Stimulated activated CD8-positive, alpha-beta memory T cell treated with anti-CD3 and anti-CD28 coated beads, Interleukin-7, amount 100 ng/mL, for 1 hour (primary cell): ENCODE data around the gene NLRP14.

ENCODE experiments used
- DNase-seq, 2 donors: peaks; one replicate each; pipeline ENCODE4 v3.0.0-alpha.2; 2020; ENCODE audit warnings: low read depth in 2 of 2

NLRP14 gene

GRCh38 chr11:7057641-7058040 is 37.4 kb downstream of the NLRP14 start:
- DNase-seq: no peak

GRCh38 chr11:7060868-7061267 is 40.6 kb downstream of the NLRP14 start:
- no peak for DNase-seq

DNA sequence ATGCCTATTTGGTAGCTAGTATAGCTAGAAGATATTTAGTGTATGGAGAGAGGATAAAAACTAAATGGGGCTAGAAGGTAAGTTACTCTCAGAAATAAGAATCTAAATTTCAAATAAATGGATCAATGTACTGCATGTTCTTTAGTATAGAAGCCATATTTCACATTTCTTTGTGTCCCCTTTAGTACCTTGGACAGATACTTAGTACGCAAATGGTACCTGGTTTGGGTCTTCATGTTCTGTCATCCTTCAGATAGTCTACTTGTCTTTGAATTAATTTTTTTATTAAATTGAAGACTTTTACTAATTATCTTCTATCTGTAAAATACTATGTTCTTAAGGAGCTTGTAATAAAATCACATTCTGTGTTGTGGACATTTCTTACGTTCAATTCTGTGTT is 42.3 kb downstream of the NLRP14 start:
- DNase-seq: no peak

DNA sequence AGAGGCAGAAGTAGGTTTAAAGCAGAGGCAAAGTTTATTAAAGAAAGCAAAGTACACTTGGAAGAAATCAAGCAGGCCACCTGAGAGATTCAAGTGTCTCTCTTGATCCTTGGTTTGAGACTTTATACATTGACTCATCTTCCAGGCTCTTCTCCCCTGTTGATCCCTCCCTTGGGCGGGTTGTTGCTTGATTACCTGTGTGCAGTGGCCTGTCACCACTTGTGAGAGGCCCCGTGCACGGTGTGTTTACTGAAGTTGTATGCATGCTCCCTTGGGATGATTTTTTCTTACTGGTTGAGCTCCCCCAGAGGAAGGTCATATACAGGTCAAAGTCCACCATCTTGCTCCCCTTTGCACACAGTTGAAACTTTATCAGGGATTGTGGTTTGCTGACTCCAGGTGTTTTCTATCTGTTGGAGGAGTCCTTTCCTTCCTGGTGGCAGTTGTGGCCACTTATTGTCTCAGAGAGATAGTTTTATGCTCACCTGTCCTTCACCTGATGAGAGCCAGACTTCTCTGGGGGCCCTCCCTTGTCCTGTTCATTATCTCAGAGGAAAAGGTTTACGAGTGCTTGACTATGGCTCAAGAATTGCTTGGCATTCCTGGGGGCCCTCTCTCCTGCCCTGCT is 52.2 kb downstream of the NLRP14 start:
- DNase-seq: no peak

- no peak for DNase-seq
Measured at GRCh38 chr11:7077101-7077500, 56.8 kb downstream of the NLRP14 start.

- no peak for DNase-seq
Measured at GRCh38 chr11:7079545-7080135, 59.4 kb downstream of the NLRP14 start.

GRCh38 chr11:7080900-7081299 is 60.6 kb downstream of the NLRP14 start:
- DNase-seq: no peak

- DNase-seq: no peak
Measured at GRCh38 chr11:7081441-7081840, 61.2 kb downstream of the NLRP14 start.

DNA sequence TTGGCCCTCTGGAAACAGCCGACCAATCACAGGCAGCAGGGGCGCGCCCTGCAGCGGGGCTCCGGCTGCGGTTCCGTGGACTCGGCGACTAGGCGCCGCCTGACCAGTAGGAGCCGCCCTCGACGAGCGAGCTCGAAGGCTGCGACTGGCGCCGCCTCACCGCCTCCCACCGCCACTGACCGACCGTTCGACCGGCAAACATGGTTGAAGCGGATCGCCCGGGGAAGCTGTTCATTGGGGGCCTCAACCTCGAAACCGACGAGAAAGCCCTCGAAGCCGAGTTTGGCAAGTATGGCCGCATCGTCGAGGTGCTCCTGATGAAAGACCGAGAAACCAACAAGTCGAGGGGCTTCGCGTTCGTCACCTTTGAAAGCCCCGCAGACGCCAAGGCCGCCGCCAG is 68.6 kb downstream of the NLRP14 start, which contains the start of gene RBMXL2:
RBMXL2 (plus strand) TSS at position 78 of the 400 bp plus-strand sequence; CDS start at position 201, 123 bp downstream.
- no peak for DNase-seq

GRCh38 chr11:7089328-7090251 is 69.3 kb downstream of the NLRP14 start:
- DNase-seq: no peak

DNA sequence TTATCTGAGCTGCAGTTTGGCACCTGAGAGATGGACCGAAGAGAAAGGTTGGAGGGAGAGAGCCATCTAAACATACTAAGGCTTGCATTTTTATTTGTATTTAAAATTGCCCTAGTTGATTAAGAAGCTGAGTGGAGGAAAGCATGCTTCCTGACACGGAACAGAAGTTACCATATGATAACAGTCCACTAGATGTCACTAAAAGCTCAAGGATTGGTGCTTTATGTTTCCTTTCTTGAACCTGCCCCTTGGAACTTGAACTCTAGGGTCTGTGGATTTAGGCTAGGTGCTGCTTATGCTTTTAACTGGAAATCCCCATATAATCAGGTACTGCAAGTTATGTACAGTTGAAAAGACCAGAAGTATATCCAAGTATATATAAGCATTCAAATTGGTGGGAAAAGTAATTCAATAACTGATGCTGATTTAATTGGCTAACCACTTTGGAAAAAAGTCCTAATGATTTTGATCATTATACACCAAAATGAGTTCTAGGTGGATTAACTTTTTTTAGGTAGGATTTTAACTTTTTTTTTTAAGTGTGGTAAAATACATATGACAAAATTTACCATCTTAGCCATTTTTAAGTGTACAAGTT is 78.1 kb downstream of the NLRP14 start:
- no peak for DNase-seq

- DNase-seq: no peak
Measured at GRCh38 chr11:7115780-7116179, 95.5 kb downstream of the NLRP14 start.

- DNase-seq: no peak
Measured at GRCh38 chr11:7116370-7116769, 96.1 kb downstream of the NLRP14 start.
